ENCODE data around the gene LRP1B. TPM values are rescaled to one million over a fixed set of nuclear protein-coding genes. Genes with fewer than 3 reads are reported as not detected.

The LRP1B gene
- total and polyA plus RNA-seq, 2 donors (not counting 1 experiment from before 2014, with no cell fraction given): not detected

DNA sequence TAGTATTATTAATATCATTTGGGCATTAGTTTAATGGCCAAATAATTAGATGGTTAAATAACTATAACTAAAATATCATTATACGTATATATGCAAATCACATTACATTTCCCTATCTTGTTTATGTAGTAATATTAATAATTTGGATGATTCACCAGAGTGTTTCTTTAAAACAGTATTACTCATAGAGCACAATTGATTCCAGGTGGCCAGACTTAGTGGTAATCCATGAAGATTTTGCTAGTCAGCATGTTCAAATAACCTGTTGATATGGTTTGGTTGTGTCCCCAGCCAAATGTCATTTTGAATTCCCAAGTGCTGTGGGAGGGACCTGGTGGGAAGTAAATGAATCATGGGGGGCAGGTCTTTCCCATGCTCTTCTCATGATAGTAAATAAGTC lies 782.3 kb downstream of the LRP1B start:
- H3K4me1 Mint-ChIP-seq: no peaks in the 10 kb centered on the region
- CTCF ChIA-PET: no interaction called here

DNA sequence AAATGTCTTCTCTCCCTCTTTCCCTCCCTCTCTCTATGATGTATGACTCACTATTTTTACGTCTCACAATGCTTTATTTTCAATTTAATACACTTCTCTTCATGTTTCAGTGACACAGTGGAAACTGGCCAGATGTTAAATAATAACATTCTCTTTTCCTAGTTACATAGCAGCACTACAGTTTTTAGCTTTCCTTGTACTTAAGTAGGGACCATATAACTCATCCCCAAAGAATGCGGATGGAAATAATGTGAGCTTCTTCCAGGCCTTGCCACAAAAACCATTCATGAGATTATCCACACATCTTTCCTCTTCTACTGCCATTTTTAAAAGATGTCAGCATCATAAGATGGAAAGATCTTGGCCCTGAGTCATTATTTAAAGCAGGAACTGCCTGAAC lies 789.4 kb downstream of the LRP1B start:
- Histone ChIP-seq H3K9me3 (ENCODE audit: control extremely low read depth in 1 of 3, control insufficient read depth in 2 of 3, insufficient read depth in 1 of 3, low read length in 2 of 3) (no peaks in the 10 kb centered on the region), H3K27ac (ENCODE audit: low read length in 2 of 2) (no peak overlapping the region), H3K27me3 (replicated peaks in 1 of 4; ENCODE audit: control extremely low read depth in 1 of 4, control insufficient read depth in 3 of 4, insufficient read depth in 4 of 4, low read length in 3 of 4) (no peaks in the 10 kb centered on the region), H3K79me2 (ENCODE audit: control insufficient read depth, insufficient read depth, low read length) (no peaks in the 10 kb centered on the region), H3K4me3 (ENCODE audit: control extremely low read depth in 1 of 5, extremely low read depth in 1 of 5, insufficient read depth in 1 of 5, low read depth in 2 of 5, low read length in 4 of 5) (no peak overlapping the region), H3K4me1 (ENCODE audit: control insufficient read depth in 2 of 2, insufficient read depth in 2 of 2, low read length in 2 of 2) (no peaks in the 10 kb centered on the region), H4K20me1 (ENCODE audit: control insufficient read depth, insufficient read depth, low read length, poor library complexity, severe bottlenecking) (no peaks in the 10 kb centered on the region), H3K9ac (ENCODE audit: low read length) (no peak overlapping the region), H3K4me2 (replicated peaks; ENCODE audit: low read depth, low read length, poor library complexity, severe bottlenecking) (no peak overlapping the region), H3K36me3 (replicated peaks in 1 of 2; ENCODE audit: control extremely low read depth in 1 of 2, control insufficient read depth in 1 of 2, extremely low read depth in 1 of 2, insufficient read depth in 2 of 2, low read length in 1 of 2) (no peaks in the 10 kb centered on the region), H2AFZ (ENCODE audit: insufficient read depth, low read depth, low read length, poor library complexity, severe bottlenecking) (no peak overlapping the region)
- Mint-ChIP-seq H3K9me3 (ENCODE audit: insufficient read depth) (no peaks in the 10 kb centered on the region), H3K4me1 (no peaks in the 10 kb centered on the region), H3K4me3 (no peak overlapping the region), H3K27ac (no peak overlapping the region), H3K27me3 (no peaks in the 10 kb centered on the region)
- DNase-seq (no peak), ATAC-seq (ENCODE audit: low read depth) (no peak)
- ChIA-PET POLR2A (no interaction called here), CTCF (no interaction called here)
- TF ChIP-seq, protein P1, sequence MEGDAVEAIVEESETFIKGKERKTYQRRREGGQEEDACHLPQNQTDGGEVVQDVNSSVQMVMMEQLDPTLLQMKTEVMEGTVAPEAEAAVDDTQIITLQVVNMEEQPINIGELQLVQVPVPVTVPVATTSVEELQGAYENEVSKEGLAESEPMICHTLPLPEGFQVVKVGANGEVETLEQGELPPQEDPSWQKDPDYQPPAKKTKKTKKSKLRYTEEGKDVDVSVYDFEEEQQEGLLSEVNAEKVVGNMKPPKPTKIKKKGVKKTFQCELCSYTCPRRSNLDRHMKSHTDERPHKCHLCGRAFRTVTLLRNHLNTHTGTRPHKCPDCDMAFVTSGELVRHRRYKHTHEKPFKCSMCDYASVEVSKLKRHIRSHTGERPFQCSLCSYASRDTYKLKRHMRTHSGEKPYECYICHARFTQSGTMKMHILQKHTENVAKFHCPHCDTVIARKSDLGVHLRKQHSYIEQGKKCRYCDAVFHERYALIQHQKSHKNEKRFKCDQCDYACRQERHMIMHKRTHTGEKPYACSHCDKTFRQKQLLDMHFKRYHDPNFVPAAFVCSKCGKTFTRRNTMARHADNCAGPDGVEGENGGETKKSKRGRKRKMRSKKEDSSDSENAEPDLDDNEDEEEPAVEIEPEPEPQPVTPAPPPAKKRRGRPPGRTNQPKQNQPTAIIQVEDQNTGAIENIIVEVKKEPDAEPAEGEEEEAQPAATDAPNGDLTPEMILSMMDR (IDR thresholded peaks at IDR 0.05): no peak
- no peak for TF ChIP-seq EZH2 (IDR thresholded peaks at IDR 0.05; ENCODE audit: borderline replicate concordance, insufficient read depth, low read depth, low read length, poor library complexity, severe bottlenecking)
- WGBS (ENCODE audit: insufficient coverage): 94% methylated on average over 2 of the region's 2 CpGs
- intact Hi-C loops (cut with micrococcal nuclease): no loop called here

More for the DNA sequence above, 782.3 kb downstream of the LRP1B start:
- Histone ChIP-seq H2AFZ (ENCODE audit: insufficient read depth, low read depth, low read length, poor library complexity, severe bottlenecking) (no peak overlapping the region), H3K9ac (ENCODE audit: low read length) (no peak overlapping the region), H3K4me1 (ENCODE audit: control insufficient read depth in 2 of 2, insufficient read depth in 2 of 2, low read length in 2 of 2) (no peaks in the 10 kb centered on the region), H3K27me3 (replicated peaks in 1 of 4; ENCODE audit: control extremely low read depth in 1 of 4, control insufficient read depth in 3 of 4, insufficient read depth in 4 of 4, low read length in 3 of 4) (no peaks in the 10 kb centered on the region), H3K36me3 (replicated peaks in 1 of 2; ENCODE audit: control extremely low read depth in 1 of 2, control insufficient read depth in 1 of 2, extremely low read depth in 1 of 2, insufficient read depth in 2 of 2, low read length in 1 of 2) (no peaks in the 10 kb centered on the region), H3K27ac (ENCODE audit: low read length in 2 of 2) (no peak overlapping the region), H4K20me1 (ENCODE audit: control insufficient read depth, insufficient read depth, low read length, poor library complexity, severe bottlenecking) (no peaks in the 10 kb centered on the region), H3K9me3 (ENCODE audit: control extremely low read depth in 1 of 3, control insufficient read depth in 2 of 3, insufficient read depth in 1 of 3, low read length in 2 of 3) (no peaks in the 10 kb centered on the region), H3K79me2 (ENCODE audit: control insufficient read depth, insufficient read depth, low read length) (no peaks in the 10 kb centered on the region), H3K4me2 (replicated peaks; ENCODE audit: low read depth, low read length, poor library complexity, severe bottlenecking) (no peak overlapping the region), H3K4me3 (ENCODE audit: control extremely low read depth in 1 of 5, extremely low read depth in 1 of 5, insufficient read depth in 1 of 5, low read depth in 2 of 5, low read length in 4 of 5) (no peak overlapping the region)
- Mint-ChIP-seq H3K4me3 (no peak overlapping the region), H3K27ac (no peak overlapping the region), H3K27me3 (no peaks in the 10 kb centered on the region), H3K9me3 (ENCODE audit: insufficient read depth) (no peaks in the 10 kb centered on the region)
- POLR2A ChIA-PET: no interaction called here
- no CpG with 5 or more reads among the region's 1 CpG for WGBS (ENCODE audit: insufficient coverage)
- intact Hi-C loops (cut with micrococcal nuclease): no loop called here
- no peak for ATAC-seq (ENCODE audit: low read depth)
- TF ChIP-seq EZH2 (IDR thresholded peaks at IDR 0.05; ENCODE audit: borderline replicate concordance, insufficient read depth, low read depth, low read length, poor library complexity, severe bottlenecking): no peak
- TF ChIP-seq, protein P1 (IDR thresholded peaks at IDR 0.05): no peak
- no peak for DNase-seq
